PC-9 (cell line): ENCODE data around the gene CREBBP. TPM values are rescaled to one million over a fixed set of nuclear protein-coding genes. Genes with fewer than 3 reads are reported as not detected.

Source experiments
- BruUV-seq: library from RNA; stranded (reverse); fragments of 400-500 nt; replicated peaks from 2 replicates; lab custom pipeline; 2021; lab: Mats Ljungman, UMichigan
- CTCF ChIA-PET: fragments of 300-600 bp; sonication (Branson Sonifier 250); formaldehyde crosslinking; loops from one replicate; lab custom pipeline; 2022; ENCODE audit warnings: antibody characterized with exemption; lab: Charles Lee
- POLR2A ChIA-PET: fragments of 300-600 bp; sonication (Branson Sonifier 250); formaldehyde crosslinking; loops from one replicate; lab custom pipeline; 2022; ENCODE audit warnings: antibody characterized with exemption; ENCODE audit not compliant: unreplicated experiment; lab: Charles Lee
- DNase-seq, 2 experiments: peaks; one replicate each; pipeline versions ENCODE4 v3.0.0 to v3.0.0-alpha.2; 2015 to 2022; ENCODE audit warnings: mixed read lengths in 1 of 2
- H2AFZ ChIP-seq: fragments of 200-600 bp; sonication (generic); 2 replicates; pipeline ENCODE4 v1.8.1; 2017; ENCODE audit warnings: antibody characterized with exemption
- H3F3A ChIP-seq: fragments of 200-600 bp; sonication (generic); 2 replicates; pipeline ENCODE4 v1.8.1; 2017; ENCODE audit warnings: antibody characterized with exemption, mild to moderate bottlenecking, low read depth; ENCODE audit not compliant: insufficient read depth
- H3K27ac ChIP-seq: fragments of 200-600 bp; sonication (generic); 2 replicates; pipeline ENCODE4 v1.6.1; 2016; ENCODE audit warnings: mixed run types
- H3K27me3 ChIP-seq: fragments of 200-600 bp; sonication (generic); 2 replicates; pipeline ENCODE4 v1.6.1; 2016; ENCODE audit warnings: low read depth, mixed run types; ENCODE audit not compliant: insufficient read depth
- H3K36me3 ChIP-seq: fragments of 200-600 bp; sonication (generic); 2 replicates; pipeline ENCODE4 v1.6.1; 2016; ENCODE audit warnings: low read depth, mixed run types
- H3K4me1 ChIP-seq: fragments of 200-600 bp; sonication (generic); replicated peaks from 2 replicates; pipeline ENCODE4 v1.6.1; 2016; ENCODE audit warnings: mixed run types; ENCODE audit not compliant: insufficient read depth
- H3K4me2 ChIP-seq: fragments of 200-600 bp; sonication (generic); 2 replicates; pipeline ENCODE4 v1.6.1; 2017; ENCODE audit warnings: mixed run types
- H3K4me3 ChIP-seq: fragments of 200-600 bp; sonication (generic); 2 replicates; pipeline ENCODE4 v1.6.1; 2016; ENCODE audit warnings: mixed run types
- H3K79me2 ChIP-seq: fragments of 200-600 bp; sonication (generic); 2 replicates; pipeline ENCODE4 v1.6.1; 2017; ENCODE audit warnings: low read depth, mixed run types
- H3K9me2 ChIP-seq: fragments of 200-600 bp; sonication (generic); 2 replicates; pipeline ENCODE4 v1.8.1; 2017; ENCODE audit warnings: mild to moderate bottlenecking; ENCODE audit not compliant: insufficient read depth
- H3K9me3 ChIP-seq: fragments of 200-600 bp; sonication (generic); 2 replicates; pipeline ENCODE4 v1.8.1; 2016; ENCODE audit warnings: low read depth; ENCODE audit not compliant: insufficient read depth
- H4K20me1 ChIP-seq: fragments of 200-600 bp; sonication (generic); 2 replicates; pipeline ENCODE4 v1.8.1; 2017; ENCODE audit not compliant: insufficient read depth
- CTCF ChIP-seq: fragments of 200-600 bp; sonication (generic); conservative IDR thresholded peaks from 2 replicates; pipeline ENCODE4 v1.6.1; 2017; ENCODE audit warnings: mixed run types, antibody characterized with exemption, mild to moderate bottlenecking, moderate library complexity
- EZH2 ChIP-seq: fragments of 200-600 bp; sonication (generic); IDR thresholded peaks from 2 replicates; pipeline ENCODE4 v1.8.0; 2017; ENCODE audit warnings: antibody characterized with exemption, low read depth
- intact Hi-C: fragments of 100-400 bp; cut with micrococcal nuclease; formaldehyde crosslinking; loops from one replicate; pipeline ENCODE4 v1.10.0; 2022; ENCODE audit not compliant: unreplicated experiment
- total RNA-seq: library from RNA; stranded (reverse); gene quantifications from 2 replicates; pipeline ENCODE4 v1.2.3, GENCODE V29; 2021

Gene CREBBP
- total RNA-seq, 1 experiment from 2014 or later, result 74.9 TPM

GRCh38 chr16:3858801-3859200 is 21.7 kb downstream of the CREBBP start:
- no peaks in the 10 kb centered on the region for H3K4me1 ChIP-seq
- BruUV-seq, result no TSS peak
- no peaks in the 10 kb centered on the region; the same call in 1 of the 2 replicates for H3F3A ChIP-seq
- H4K20me1 ChIP-seq, result peaks cover 89% of the 10 kb centered on the region
- H3K9me3 ChIP-seq, result no peaks in the 10 kb centered on the region
- DNase-seq, result no peak
- no peaks in the 10 kb centered on the region for H3K27me3 ChIP-seq
- H2AFZ ChIP-seq, result no peak overlapping the region
- H3K9me2 ChIP-seq, result no peaks in the 10 kb centered on the region
- H3K27ac ChIP-seq, result no peak overlapping the region
- intact Hi-C loops, result no loop called here
- TF ChIP-seq CTCF, result no peak
- TF ChIP-seq EZH2, result no peak
- ChIA-PET POLR2A (no interaction called here), CTCF (interaction anchor here (0.6 kb wide), 1 partner anchor 38 kb away, joined by 5 read pairs; no protein-coding TSS in a partner anchor)
- peaks cover 98% of the 10 kb centered on the region for H3K79me2 ChIP-seq
- no peak overlapping the region for H3K4me2 ChIP-seq
- H3K36me3 ChIP-seq, result no peaks in the 10 kb centered on the region
- H3K4me3 ChIP-seq, result no peak overlapping the region

- intact Hi-C loops, result no loop called here
- H3K4me3 ChIP-seq, result no peak overlapping the region
- DNase-seq, result no peak
- no peak overlapping the region for H2AFZ ChIP-seq
- BruUV-seq, result no TSS peak
- no peak overlapping the region for H3K27ac ChIP-seq
- no peak overlapping the region for H3K4me2 ChIP-seq
- H3K9me3 ChIP-seq, result no peaks in the 10 kb centered on the region
- peaks cover 98% of the 10 kb centered on the region for H3K79me2 ChIP-seq
- CTCF ChIA-PET, result no interaction called here
- H3K4me1 ChIP-seq, result no peaks in the 10 kb centered on the region
- H3K27me3 ChIP-seq, result no peaks in the 10 kb centered on the region
- no peaks in the 10 kb centered on the region; the same call in none of the 2 replicates for H3F3A ChIP-seq
- no peak for TF ChIP-seq EZH2
- no peak for TF ChIP-seq CTCF
- no peaks in the 10 kb centered on the region for H3K36me3 ChIP-seq
- POLR2A ChIA-PET, result no interaction called here
- H3K9me2 ChIP-seq, result no peaks in the 10 kb centered on the region
- peaks cover 89% of the 10 kb centered on the region for H4K20me1 ChIP-seq
Observed at GRCh38 chr16:3857189-3858043, 23.1 kb downstream of the CREBBP start.

GRCh38 chr16:3856367-3857141 is 24.0 kb downstream of the CREBBP start:
- Histone ChIP-seq H3K9me2 (no peaks in the 10 kb centered on the region), H3K4me2 (no peak overlapping the region), H3K79me2 (peaks cover 93% of the 10 kb centered on the region), H3K4me1 (no peaks in the 10 kb centered on the region), H3F3A (no peaks in the 10 kb centered on the region; the same call in none of the 2 replicates), H3K36me3 (no peaks in the 10 kb centered on the region), H3K4me3 (no peak overlapping the region), H4K20me1 (peaks cover 84% of the 10 kb centered on the region), H3K27ac (no peak overlapping the region), H2AFZ (no peak overlapping the region), H3K27me3 (no peaks in the 10 kb centered on the region), H3K9me3 (no peaks in the 10 kb centered on the region)
- intact Hi-C loops, result no loop called here
- TF ChIP-seq CTCF (no peak), EZH2 (no peak)
- ChIA-PET POLR2A (no interaction called here), CTCF (no interaction called here)
- DNase-seq, result no peak
- no TSS peak for BruUV-seq
